ENCODE measurements around the gene JMJD1C. TPM values are rescaled to one million over a fixed set of nuclear protein-coding genes. Genes with fewer than 3 reads are reported as not detected.

The JMJD1C gene
- total RNA-seq, 1 experiment from 2014 or later, result 66.3 TPM

DNA sequence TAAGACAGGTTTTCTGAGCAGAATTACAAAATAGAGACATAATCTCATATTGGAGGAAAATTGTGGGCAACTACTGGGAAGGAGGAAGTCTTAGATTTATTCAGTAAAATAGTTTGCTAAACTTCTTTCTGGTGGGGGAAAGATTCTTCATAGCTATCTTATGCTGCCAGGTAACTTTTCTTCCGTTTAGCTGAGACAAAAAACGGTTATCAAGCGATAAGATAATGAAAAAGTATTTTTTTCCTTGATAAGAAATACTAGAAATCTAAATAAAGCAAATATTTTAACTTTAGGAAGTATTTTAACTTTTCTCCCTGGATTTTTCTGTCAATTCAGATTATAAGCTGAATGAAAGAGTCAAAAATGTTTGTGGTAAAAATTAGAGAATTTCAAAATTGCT is 52.3 kb downstream of the JMJD1C start:
- H3K79me2 ChIP-seq (ENCODE audit: insufficient read depth, low read length), result peaks cover 82% of the 10 kb centered on the region

More for the DNA sequence above, 52.3 kb downstream of the JMJD1C start:
- no peak for ATAC-seq
- no TSS peak for BruUV-seq (replicated peaks)
- no peak overlapping the region for H3K4me2 ChIP-seq (ENCODE audit: low read length)
- H3K4me3 ChIP-seq (replicated peaks in 1 of 2; ENCODE audit: low read depth in 1 of 2, low read length in 2 of 2), result no peak overlapping the region
- no peak for TF ChIP-seq TCF7L2 (IDR thresholded peaks at IDR 0.05; ENCODE audit: borderline replicate concordance, extremely low read depth, insufficient read depth, insufficient read length)
- no peak for TF ChIP-seq EGR1 (IDR thresholded peaks at IDR 0.05; ENCODE audit: low read depth)
- TF ChIP-seq POLR2AphosphoS5 (IDR thresholded peaks at IDR 0.05; ENCODE audit: low read depth, low read length), result no peak
- no peak for TF ChIP-seq CEBPB (IDR thresholded peaks at IDR 0.05; ENCODE audit: low read depth)
- no peak for TF ChIP-seq RAD21 (IDR thresholded peaks at IDR 0.05; ENCODE audit: low read depth)
- no peak for TF ChIP-seq MAX (IDR thresholded peaks at IDR 0.05)
- no peak for TF ChIP-seq ATF3 (IDR thresholded peaks at IDR 0.05)
- no peak for TF ChIP-seq SIN3A (IDR thresholded peaks at IDR 0.05; ENCODE audit: low read depth)
- TF ChIP-seq ZBTB33 (IDR thresholded peaks at IDR 0.05; ENCODE audit: extremely low read depth, insufficient replicate concordance, low read length), result no peak
- TF ChIP-seq FOSL1 (IDR thresholded peaks at IDR 0.05; ENCODE audit: low read depth), result no peak
- H3K9me3 ChIP-seq (ENCODE audit: control insufficient read depth in 1 of 2, insufficient read depth in 1 of 2, low read depth in 1 of 2, low read length in 2 of 2), result no peaks in the 10 kb centered on the region
- no peak for DNase-seq (ENCODE audit: low read depth, low spot score)
- H3K9ac ChIP-seq (ENCODE audit: low read length), result no peak overlapping the region
- intact Hi-C loops (cut with micrococcal nuclease), result no loop called here
- H3K9me2 ChIP-seq (ENCODE audit: insufficient read depth), result no peaks in the 10 kb centered on the region
- H3K36me3 ChIP-seq (ENCODE audit: control insufficient read depth in 1 of 2, insufficient read depth in 2 of 2, low read length in 2 of 2), result no peaks in the 10 kb centered on the region
- POLR2A ChIA-PET, result no interaction called here
- H2AFZ ChIP-seq (ENCODE audit: low read depth, low read length, poor library complexity, severe bottlenecking), result no peak overlapping the region
- H3K4me1 ChIP-seq (ENCODE audit: control insufficient read depth in 1 of 2, insufficient read depth in 2 of 2, low read length in 2 of 2), result peaks cover 0 to 8% of the 10 kb centered on the region in 2 experiments; a peak in 1 of 4 replicates
- peaks cover 5% of the 10 kb centered on the region; the same call in 1 of the 2 replicates for H4K20me1 ChIP-seq (ENCODE audit: insufficient read depth)
- CTCF ChIA-PET, result no interaction called here
- RAD21 ChIA-PET (ENCODE audit: low non-redundant PET in 1 of 2, low total read pairs in 2 of 2, uncharacterized antibody in 2 of 2, unreplicated experiment in 2 of 2), result no interaction called here
- H3K27me3 ChIP-seq (ENCODE audit: insufficient read depth, low read length), result no peaks in the 10 kb centered on the region
- no peak overlapping the region for H3K27ac ChIP-seq (ENCODE audit: low read depth, low read length)

Measured in HCT116 (cell line).